HG02798 (cell line): ENCODE measurements around the gene DDX23.
A peak's percentile ranks its signal among the peaks of the same experiment; 100 is the strongest.

Source experiments
- ATAC-seq: cut with Tn5 transposase; IDR thresholded peaks from one replicate; pipeline ENCODE4 v1.9.1; 2021; ENCODE audit warnings: mild to moderate bottlenecking; ENCODE audit not compliant: unreplicated experiment, poor library complexity

DDX23 gene

GRCh38 chr12:48826209-48826855 lies 25.6 kb downstream of the DDX23 start:
- ATAC-seq, result no peak

DNA sequence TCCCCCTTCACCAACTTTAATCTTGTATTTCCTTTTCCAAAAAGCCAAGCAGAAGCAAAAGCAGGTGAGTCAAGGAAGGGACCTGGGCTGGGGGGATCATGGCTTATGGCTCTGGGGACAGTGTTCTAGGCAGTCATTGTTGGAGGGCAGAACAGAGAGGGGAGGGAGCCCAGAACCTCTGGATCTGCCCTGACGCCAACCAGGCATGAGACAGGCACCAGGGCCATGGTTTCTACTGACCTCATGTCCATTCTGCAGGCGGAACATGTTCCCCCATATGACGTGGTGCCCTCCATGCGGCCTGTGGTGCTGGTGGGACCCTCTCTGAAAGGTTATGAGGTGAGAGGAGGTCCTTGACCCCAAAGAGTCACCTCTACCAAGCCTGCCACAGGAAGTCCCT lies 27.1 kb downstream of the DDX23 start:
- ATAC-seq, result no peak

- ATAC-seq, result no peak
Measured at GRCh38 chr12:48824112-48824511, 27.9 kb downstream of the DDX23 start.

DNA sequence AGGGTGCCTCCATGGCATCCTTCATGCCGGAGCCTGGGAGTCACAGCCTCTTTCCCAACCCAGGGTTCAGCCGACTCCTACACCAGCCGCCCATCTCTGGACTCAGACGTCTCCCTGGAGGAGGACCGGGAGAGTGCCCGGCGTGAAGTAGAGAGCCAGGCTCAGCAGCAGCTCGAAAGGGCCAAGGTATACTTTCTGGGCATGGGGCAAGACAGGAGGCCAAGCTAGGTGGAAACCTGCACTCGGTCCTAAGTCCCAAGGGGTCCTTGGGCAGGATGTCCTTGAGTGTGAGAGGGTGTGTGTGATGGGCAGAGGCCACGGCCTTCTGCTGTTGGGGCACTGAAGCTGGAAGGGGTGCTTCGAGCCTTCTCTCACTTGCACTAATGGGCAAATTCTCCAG lies 28.7 kb downstream of the DDX23 start:
- no peak for ATAC-seq

DNA sequence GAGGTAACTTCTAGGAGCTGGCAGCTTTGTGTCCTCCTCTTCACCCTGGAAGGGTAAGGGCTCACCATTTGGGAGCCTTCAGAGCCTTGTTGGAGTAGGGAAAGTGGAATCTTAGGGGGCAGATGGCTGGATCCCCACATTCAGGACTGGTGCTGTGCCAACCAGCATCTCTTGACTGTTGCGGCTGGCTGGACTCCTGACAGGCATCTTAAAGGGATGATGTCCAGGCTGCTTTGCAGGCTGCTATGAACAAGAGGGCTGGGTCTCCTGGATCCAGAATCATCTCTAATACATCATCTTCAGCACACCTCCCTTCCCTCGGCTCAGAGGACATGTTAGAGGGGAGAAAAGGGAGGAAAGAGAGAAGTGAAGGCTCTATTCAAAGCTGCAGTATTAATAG lies 29.3 kb downstream of the DDX23 start:
- ATAC-seq, result no peak

DNA sequence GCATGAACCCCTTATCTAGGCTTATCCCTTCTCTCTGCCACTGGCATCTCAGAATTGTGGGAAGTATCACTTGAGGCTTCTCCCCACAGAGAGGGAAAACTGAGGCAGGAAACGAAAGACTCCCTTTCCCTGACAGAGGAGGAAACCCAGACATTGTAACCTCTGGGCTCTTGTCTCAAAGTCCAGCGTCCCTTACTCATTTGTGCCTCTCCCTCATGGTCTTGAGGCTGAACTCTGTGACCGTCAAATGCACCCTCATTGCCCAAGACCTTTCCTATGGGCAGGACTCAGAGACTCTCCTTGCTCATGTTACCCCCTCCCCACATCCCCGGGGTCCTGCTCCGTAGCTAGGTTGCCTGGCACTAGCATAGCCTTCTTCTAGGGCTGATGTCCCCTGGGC lies 29.8 kb downstream of the DDX23 start:
- ATAC-seq, result no peak

- ATAC-seq, result no peak
Measured at GRCh38 chr12:48819986-48820725, 31.8 kb downstream of the DDX23 start.

- ATAC-seq, result no peak
Measured at GRCh38 chr12:48818831-48819590, 33.0 kb downstream of the DDX23 start.

DNA sequence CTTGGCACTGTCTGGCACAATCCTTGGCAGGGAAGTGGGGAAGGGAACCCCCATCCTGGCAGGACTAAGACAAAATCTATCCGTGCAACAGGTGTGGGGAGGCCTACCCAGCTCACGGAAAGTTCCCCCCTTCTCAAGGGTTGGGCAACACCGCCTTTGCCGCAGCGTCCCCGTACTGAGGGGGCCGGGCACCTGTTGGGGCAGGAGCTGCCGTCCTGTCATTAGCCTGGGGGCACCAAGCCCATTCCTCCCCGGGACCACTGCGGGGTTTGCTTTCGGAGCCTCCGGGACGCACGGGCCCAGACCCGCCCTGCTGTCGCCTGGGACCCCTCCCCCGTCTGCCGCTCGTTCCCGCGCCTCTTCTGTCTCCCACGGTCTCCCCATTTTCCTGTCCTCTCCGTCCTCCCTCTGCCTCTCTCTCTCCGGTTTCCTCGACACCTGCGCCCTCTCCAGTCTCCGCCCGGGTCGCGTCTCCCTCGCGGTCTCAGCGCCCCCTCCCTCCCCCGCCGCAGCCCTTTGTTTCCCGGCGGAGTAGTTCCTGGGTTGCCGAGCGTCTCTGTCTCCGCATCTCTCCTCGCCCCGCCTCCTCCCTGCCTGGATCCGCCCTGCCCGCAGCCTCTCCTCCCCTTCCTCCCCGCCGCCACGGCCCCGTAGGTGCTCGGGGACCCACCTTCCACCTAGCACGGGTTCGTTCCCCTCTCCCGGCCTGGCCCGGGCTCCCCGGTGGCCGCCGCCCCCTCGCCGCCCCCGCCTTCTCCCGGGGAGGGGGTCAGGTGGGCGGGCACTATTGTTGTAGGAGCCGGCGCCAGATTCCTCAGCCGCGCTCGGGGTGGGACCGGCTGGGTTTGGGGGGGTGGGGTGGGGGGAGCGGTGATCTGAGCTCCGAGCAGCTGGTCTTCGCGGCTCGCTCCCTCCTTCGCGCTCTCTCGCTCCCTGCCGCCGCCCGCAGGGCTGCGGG lies 33.8 kb downstream of the DDX23 start, which contains the start of gene CACNB3:
TSS of gene CACNB3 (plus strand) at position 624 of the 958 bp plus-strand sequence. CDS start 434 bp downstream, outside the sequence.
- peak; percentile 37 for ATAC-seq

DNA sequence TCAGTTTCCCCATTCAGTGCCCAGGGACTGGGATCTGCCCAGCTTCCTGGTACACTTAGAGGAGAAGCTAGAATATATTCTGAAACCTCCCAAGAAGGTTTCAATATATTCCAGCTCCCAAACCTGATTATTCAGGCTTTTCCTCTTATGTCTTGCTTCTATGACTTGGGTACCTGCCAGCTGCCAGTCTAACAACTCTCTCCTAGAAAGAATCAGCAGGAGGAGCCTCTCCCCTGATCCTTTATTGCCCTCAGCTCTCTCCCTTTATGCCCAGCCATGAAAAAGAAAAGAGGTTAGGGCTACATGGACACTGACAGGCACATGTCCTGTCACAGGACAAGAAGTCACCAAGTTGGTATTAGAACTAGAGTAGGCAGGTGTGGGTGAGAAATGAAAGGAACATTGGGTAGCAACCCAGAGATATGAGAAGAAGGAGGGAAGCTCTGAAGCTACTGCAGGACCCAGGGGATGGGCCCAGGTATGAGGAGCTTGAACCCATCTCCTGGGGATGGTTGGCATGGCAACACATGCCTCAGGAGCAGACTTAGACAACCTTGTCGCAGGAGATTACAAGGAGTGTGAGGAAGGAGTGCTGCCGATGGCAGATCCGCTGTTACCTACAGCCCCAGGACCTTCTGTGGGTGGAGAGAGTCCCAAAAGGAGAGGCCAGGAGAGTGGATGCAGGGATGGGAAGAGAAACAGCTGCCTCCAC lies 35.7 kb downstream of the DDX23 start:
- ATAC-seq, result no peak

DNA sequence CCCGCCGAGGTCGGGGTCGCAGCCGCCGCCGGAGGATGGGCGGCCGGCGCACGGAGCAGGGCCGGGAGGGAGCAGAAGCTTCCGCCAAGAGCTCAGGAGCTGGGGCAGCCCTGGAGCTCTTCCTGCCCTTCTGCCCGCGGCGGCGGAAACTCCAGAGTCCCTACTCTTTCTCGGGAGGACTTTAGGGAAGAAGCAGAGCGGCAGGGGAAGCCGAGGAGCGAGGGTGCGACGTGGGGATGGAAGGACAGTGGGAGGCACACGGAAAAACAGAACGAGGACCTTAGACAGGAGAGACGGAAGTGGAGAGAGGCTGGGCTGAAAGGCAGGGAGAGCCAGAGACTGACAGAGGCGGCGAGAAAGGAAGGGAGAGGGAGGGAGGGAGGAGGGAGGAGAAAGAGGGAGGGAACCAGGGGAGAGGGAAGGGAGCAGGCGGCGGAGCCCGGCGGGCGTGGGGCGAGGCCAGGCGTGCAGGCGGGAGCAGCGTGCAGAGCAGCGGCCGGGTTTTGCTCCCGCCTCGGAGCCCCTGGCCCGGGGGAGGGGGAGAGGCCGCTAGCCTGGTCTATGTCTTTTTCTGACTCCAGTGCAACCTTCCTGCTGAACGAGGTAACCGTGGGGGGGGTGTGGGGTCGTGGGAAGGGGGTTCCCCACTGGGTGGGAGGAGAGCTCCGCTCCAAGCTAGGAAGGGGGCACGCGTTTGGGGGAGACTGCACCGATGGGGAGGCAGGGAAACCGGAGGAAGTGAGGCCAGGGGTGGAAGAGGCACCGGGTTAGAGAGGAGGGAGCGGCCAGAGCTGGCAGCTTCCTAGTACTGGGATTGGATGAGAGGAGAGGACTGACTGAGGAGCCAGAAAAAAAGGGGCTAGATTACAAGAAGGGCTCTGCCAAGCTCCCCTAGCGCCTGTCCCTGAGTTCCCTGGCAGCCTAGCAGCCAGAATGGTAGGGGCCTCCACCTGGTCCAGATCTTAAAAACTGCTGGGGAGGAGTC lies 36.5 kb downstream of the DDX23 start:
- peak; percentile 29 for ATAC-seq

DNA sequence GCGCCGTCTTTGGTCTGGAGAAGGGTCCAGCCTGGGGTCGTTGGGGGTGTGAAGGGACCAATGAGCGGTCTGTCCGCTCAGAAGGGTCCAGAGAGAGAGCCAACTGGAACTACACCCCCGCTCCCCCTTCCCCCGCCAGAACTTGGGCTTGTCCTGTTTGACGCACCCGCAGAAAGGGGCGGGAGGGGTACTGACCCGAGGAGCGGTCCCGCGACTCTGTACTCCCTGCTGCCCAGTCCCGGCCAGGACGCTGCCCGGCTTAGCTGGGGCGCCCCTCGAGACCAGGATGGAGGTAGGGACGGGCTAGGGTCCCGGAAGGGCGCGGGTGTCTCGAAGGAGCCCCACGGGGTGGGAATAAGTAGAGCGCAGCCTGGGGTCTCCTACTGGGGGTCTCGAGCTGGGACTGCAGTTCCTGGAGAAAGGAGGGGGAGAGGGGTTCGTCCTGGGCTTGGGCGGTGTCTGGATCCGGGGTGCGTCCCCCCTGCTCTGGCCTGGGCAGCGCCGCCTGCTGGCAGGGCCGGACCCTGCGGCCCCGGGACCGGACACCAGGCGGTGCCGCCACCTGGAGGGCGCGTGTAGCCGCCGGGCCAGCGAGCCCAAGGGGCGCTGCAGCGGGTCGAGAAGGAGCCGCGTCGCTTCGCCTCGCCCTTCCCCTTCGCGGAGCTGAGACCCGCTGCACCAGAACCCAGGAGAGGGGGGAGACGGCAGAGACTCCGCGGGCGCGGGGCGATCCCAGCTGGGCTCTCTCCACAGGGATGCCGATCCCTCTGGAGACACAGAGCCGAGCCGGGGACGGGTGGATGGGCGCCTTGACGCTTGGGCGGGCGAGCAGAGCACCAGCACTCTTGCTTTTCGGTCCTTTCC lies 37.5 kb downstream of the DDX23 start:
- ATAC-seq, result peak; percentile 86

DNA sequence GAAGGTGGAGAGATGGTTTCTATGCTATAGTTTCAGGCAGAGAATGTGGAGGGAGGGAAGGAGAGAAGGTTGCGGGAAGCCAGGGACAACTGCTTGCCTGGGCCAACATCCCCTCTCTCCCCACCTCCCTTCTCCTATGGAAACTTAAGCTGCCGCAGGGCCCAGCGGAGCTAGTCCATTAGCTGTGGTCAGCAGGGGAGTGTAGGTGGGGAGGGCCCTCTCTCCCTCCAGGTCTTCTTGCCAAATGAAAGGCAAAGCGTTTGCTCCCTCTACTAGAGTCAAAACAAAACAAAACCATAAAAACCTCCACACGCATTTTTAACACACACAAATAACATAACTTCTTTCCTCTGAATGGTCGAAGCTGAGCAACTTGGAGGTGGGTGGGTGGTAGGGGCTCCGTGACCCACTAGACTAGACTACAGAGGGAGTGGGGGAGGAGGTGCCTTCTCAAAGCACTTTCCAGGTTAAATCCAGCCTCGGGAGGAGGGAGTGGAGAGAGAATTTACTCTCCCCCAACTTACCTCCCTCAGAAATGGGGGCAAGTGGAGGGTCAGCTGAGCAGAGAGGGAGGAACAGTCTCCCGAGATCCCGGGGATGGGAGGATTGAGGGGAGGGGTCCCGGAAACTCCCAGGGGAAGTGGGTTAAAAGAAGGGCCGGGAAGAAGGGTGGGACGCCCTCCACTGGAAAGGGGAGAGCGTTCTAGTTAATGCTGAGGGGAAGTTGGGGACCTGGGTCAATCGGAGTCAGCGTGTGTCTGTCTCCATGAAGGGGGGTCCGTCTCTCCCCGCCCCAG lies 38.3 kb downstream of the DDX23 start:
- no peak for ATAC-seq

- ATAC-seq, result no peak
Measured at GRCh38 chr12:48812389-48812788, 39.6 kb downstream of the DDX23 start.

DNA sequence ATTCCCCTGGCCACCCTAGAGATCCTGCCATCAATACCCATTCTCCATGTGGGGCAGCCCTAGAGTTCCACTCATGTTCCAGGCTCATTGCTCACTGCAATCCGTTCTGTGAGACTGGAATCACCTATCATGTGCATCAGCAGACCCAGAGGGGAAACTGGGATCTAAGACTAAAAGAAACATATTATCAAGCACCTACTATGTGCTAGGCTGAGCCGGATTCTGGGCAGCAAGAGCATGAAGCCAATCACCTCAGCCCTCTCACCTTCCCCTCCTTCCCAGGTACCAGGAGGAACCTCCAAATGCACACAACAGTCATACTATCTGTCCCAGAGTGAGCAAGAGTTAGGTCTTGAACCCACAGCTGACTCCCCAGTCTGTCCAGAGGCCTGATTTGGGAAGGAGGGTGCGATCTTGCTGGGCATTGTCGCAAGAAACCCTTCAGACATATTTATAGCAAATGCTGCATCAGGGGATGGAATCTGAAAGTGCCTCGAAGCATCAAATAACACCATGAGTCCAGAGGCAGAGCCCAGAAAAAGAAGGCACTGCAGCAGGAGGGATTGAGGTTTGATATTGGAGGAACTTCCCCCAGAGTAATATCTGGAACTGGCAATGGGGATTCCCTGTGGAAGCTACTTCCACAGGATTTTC lies 40.4 kb downstream of the DDX23 start:
- ATAC-seq, result no peak

DNA sequence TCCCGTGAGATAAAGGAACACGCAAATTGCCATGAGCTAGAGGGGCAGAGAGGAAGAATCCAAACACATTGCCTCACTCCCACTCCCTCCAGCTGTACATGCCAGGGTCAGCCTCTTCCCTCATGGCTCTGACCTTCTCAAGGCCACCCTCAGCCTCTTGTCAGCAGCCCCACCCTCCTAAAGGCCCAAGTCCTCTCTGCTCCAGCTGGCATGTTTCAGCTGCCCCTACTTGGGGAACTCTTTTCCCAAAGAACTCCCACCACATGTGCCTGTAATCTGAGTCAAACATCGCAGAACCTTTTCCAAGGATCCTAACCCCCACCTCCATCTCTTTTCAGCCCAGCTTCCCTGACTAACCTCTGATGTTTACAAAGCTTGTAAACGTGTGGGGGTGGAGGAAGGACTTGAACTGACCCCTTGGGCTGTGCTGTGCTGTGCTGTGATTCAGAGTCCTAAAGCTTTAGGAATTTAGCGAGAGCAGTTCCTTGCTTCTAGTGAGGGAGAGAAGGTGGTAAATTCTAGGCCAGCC lies 41.0 kb downstream of the DDX23 start:
- no peak for ATAC-seq
